Activated CD4-positive, alpha-beta T cell treated with anti-CD3 and anti-CD28 coated beads, Interleukin-2, amount 10 ng/mL, durations not matched to agents 7 days and 5 days (primary cell): ENCODE measurements around the gene TP53I13. TPM values are rescaled to one million over a fixed set of nuclear protein-coding genes. Genes with fewer than 3 reads are reported as not detected.

ENCODE experiments used
- CTCF ChIA-PET: fragments of 350-600 bp; sonication (Branson Sonifier 250); formaldehyde crosslinking; loops from one replicate; lab custom pipeline; 2021; ENCODE audit warnings: antibody characterized with exemption; lab: Charles Lee
- POLR2A ChIA-PET: fragments of 350-600 bp; sonication (Branson Sonifier 250); formaldehyde crosslinking; loops from one replicate; lab custom pipeline; 2021; ENCODE audit warnings: antibody characterized with exemption; lab: Charles Lee
- DNase-seq: peaks from one replicate; pipeline ENCODE4 v3.0.0-alpha.2; 2020
- H3K27ac Mint-ChIP-seq: one replicate; pipeline ENCODE4 v1.8.0; 2021; ENCODE audit warnings: mild to moderate bottlenecking, moderate library complexity, mixed read lengths
- H3K27me3 Mint-ChIP-seq: one replicate; pipeline ENCODE4 v1.8.0; 2021; ENCODE audit warnings: mixed read lengths
- H3K36me3 Mint-ChIP-seq: one replicate; pipeline ENCODE4 v1.8.0; 2021; ENCODE audit warnings: low read depth, mixed read lengths
- H3K4me1 Mint-ChIP-seq: one replicate; pipeline ENCODE4 v1.8.0; 2021; ENCODE audit warnings: mixed read lengths
- H3K4me3 Mint-ChIP-seq: one replicate; pipeline ENCODE4 v1.8.0; 2021; ENCODE audit warnings: mild to moderate bottlenecking, moderate library complexity, mixed read lengths
- H3K9me3 Mint-ChIP-seq: one replicate; pipeline ENCODE4 v1.8.0; 2021; ENCODE audit warnings: mixed read lengths
- total RNA-seq, 2 experiments: library from RNA; stranded (reverse); gene quantifications; one replicate each; pipeline ENCODE4 v1.2.3, GENCODE V29; 2021

Gene TP53I13
- total RNA-seq, 2 experiments from 2014 or later: 71.4 to 75.0 TPM

DNA sequence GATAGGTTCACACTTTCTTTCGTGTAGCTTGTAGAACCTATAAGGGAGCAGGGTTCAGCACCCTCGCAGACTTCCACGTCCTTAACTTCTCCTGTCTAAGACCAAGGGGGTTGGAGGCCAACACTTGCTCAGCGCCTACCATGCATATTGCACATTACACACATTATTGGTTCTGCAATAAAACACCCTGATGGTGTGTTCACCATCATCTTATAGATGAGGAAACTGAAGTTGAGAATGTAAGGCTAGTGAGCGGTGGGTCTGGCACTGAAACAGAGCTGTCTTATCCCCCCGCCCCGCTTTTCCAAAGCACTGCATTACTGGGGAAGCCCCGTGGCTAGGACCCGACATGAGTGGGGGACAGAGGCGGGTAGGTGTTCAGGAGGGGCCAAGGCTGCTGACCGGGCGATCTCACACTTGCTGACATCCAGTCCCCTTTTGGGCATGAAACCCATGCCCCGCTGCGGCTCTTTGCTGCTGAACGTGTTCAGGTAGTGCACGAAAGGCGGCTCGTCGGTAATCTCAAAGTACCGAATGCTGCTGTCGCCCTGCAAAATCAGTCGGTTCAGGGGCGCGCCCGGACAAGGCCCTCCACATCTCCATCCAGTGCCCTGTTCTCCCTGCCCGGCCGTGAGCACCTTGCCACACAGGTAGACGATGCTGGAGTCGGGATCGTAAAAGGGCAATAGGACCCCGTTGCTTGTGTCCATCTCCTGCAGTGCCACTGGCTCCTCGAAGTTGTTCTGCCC lies 48.0 kb downstream of the TP53I13 start:
- ChIA-PET CTCF (interaction anchor here (0.5 to 7.8 kb wide), 49 partner anchors 8 to 850 kb away, joined by 3 to 116 read pairs (median 5); partner anchors contain the start of genes ABHD15, ANKRD13B, SSH2 and TP53I13), POLR2A (interaction anchor here (0.6 to 1.1 kb wide), 5 partner anchors 24 to 313 kb away, joined by 3 to 5 read pairs (median 3); partner anchors contain the start of genes ANKRD13B and SSH2)
- H3K9me3 Mint-ChIP-seq: no peaks in the 10 kb centered on the region
- H3K4me3 Mint-ChIP-seq: peak overlapping the region; percentile 82
- DNase-seq: peak; percentile 18
- H3K27me3 Mint-ChIP-seq: peaks cover 8% of the 10 kb centered on the region
- H3K36me3 Mint-ChIP-seq: no peaks in the 10 kb centered on the region
- H3K27ac Mint-ChIP-seq: peak overlapping the region; percentile 92
- H3K4me1 Mint-ChIP-seq: peaks cover 46% of the 10 kb centered on the region

DNA sequence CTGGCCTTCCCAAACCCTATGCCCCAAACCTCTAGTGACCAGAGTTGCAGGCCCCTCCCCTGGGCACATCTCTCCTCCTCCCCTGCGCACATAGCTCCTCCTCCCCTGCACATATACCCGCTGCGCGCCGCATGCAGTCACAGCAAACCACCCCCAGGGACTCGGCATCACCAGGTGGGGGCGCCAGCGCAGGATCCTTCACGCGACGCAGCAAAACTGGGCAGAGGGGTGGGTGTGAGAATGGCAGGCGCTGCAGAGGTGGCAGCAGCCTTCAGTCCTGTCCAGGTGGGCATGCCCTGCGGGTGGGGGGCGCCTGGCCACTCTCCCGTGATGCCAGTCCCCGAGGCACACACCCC lies 48.6 kb downstream of the TP53I13 start:
- no peaks in the 10 kb centered on the region for H3K9me3 Mint-ChIP-seq
- peak; percentile 93 for DNase-seq
- H3K27ac Mint-ChIP-seq: peak overlapping the region; percentile 92
- H3K36me3 Mint-ChIP-seq: no peaks in the 10 kb centered on the region
- POLR2A ChIA-PET: interaction anchor here (0.6 to 1.1 kb wide), 5 partner anchors 25 to 313 kb away, joined by 3 to 5 read pairs (median 3); partner anchors contain the start of genes ANKRD13B and SSH2
- CTCF ChIA-PET: interaction anchor here (0.6 to 7.8 kb wide), 60 partner anchors 8 to 849 kb away, joined by 3 to 116 read pairs (median 5); partner anchors contain the start of genes ABHD15, ANKRD13B, MYO18A and SSH2
- peaks cover 51% of the 10 kb centered on the region for H3K4me1 Mint-ChIP-seq
- H3K4me3 Mint-ChIP-seq: peak overlapping the region; percentile 82
- H3K27me3 Mint-ChIP-seq: peaks cover 8% of the 10 kb centered on the region

DNA sequence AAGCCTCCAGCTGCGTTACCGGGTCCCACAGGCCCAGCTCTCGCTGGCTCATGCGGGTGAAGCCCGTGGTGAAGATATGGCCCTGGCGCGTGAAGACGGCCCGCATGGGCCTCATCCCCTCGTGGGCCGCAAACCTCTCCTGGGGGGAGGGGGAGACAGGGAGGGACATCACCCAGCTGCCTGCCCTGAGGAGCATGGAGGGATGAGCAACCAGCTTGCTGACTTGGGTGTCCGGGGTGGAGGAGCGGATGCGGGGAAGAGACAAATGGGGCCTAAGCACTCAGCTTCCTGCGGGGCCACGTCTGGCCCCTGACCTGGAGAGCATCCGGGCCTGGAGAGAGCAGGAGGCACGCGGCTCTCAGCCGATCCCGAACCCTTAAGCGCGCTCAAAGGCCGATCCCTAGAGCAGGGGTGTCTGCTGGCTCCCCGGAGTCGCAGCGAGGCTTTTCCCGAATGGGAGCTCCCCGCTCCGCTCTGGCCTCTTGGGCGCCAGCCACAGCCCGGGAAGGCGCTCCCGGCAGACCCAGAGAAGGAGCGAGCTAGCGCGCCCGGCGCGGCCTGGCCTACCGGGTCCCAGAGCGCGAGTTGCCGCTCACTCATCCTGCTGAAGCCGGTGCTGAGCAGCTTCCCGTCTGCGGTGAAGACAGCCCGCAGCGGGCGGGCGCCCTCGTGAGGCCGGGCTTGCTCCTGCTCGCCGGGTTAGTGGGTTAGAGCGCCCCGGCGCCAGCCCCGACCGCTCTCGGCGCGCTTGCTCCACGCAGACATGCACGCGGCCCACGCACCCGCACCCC lies 49.2 kb downstream of the TP53I13 start:
- Mint-ChIP-seq H3K27ac (peak overlapping the region; percentile 92), H3K27me3 (peaks cover 8% of the 10 kb centered on the region), H3K36me3 (no peaks in the 10 kb centered on the region), H3K9me3 (no peaks in the 10 kb centered on the region), H3K4me1 (peaks cover 54% of the 10 kb centered on the region), H3K4me3 (peak overlapping the region; percentile 82)
- ChIA-PET CTCF (interaction anchor here (0.6 to 7.8 kb wide), 61 partner anchors 7 to 856 kb away, joined by 3 to 116 read pairs (median 5); partner anchors contain the start of genes ABHD15, ANKRD13B, MYO18A and SSH2), POLR2A (interaction anchor here (0.6 to 1.1 kb wide), 5 partner anchors 26 to 312 kb away, joined by 3 to 7 read pairs (median 3); partner anchors contain the start of genes ANKRD13B and SSH2)
- DNase-seq: peak; percentile 89

DNA sequence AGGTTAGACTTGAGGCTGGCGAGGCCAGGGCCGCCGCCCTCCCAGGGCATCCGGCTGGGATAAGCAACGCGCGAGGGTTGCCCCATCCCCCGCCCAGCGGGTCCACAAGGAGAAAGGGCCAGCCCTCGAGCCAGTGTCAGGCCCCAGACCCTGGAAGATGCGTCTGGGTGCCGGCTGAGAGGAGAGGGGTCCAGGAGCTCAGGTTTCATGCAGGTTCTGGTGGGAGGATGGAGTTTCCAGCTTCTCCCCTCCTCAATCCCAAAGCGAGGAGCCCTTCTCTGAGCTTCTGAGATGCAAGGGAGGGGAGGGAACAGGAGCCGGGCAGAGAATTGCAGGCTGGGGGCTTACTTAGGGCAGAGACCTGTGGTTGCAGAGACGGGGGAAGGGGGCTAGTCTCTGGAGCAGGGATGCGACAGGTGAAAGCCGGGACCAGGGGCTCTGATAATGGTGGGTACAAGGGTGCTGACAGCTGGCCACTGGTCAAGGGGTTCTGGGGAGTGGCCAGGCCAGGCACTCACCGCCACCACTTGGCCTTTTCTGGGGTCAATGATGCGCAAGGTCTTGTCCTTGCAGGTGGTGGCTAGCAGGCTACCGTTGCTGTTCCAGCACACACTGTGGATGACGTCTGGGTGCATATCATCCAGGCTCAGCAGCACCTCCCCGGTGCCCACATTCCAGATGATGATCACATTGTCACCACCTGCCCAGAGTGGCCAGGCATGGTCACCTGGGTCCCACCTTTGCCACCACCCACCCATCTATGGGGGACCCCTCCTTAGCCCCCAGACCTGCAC lies 50.0 kb downstream of the TP53I13 start:
- Mint-ChIP-seq H3K27me3 (peaks cover 8% of the 10 kb centered on the region), H3K36me3 (peaks cover 4% of the 10 kb centered on the region), H3K9me3 (no peaks in the 10 kb centered on the region), H3K27ac (peak overlapping the region; percentile 60), H3K4me1 (peaks cover 60% of the 10 kb centered on the region), H3K4me3 (peak overlapping the region; percentile 13)
- no peak for DNase-seq
- CTCF ChIA-PET: interaction anchor here (0.6 to 7.8 kb wide), 42 partner anchors 8 to 1237 kb away, joined by 3 to 116 read pairs (median 6); partner anchors contain the start of genes ABHD15, ANKRD13B, SSH2 and TP53I13
- POLR2A ChIA-PET: interaction anchor here (0.6 kb wide), 1 partner anchor 169 kb away, joined by 7 read pairs; no protein-coding TSS in a partner anchor

DNA sequence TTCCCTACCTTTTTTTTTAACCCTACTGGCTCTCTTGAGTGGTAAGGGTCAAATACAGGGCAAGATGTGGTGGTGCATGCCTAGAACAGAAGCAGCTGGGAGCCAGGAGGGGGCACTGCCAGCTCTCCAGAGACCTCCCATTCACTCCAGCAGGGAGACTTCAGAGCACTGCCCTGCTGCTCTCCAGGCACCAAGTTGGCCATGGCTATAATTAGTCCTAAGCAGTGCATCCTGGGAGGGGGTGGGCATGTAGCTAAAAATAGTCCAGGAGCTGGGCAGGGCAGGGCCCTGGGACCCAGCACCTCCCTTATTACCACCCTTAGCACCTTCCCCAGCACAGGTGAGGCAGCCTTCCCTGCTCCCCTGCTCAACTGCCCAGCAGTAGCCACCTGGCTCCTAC lies 50.8 kb downstream of the TP53I13 start:
- POLR2A ChIA-PET: no interaction called here
- no peak overlapping the region for H3K4me3 Mint-ChIP-seq
- H3K27ac Mint-ChIP-seq: no peak overlapping the region
- CTCF ChIA-PET: interaction anchor here (2.0 to 7.8 kb wide), 6 partner anchors 12 to 33 kb away, joined by 5 to 116 read pairs (median 19); partner anchors contain the start of gene ANKRD13B
- H3K4me1 Mint-ChIP-seq: peaks cover 61% of the 10 kb centered on the region
- H3K27me3 Mint-ChIP-seq: peaks cover 8% of the 10 kb centered on the region
- H3K36me3 Mint-ChIP-seq: peaks cover 4% of the 10 kb centered on the region
- DNase-seq: no peak
- H3K9me3 Mint-ChIP-seq: no peaks in the 10 kb centered on the region

DNA sequence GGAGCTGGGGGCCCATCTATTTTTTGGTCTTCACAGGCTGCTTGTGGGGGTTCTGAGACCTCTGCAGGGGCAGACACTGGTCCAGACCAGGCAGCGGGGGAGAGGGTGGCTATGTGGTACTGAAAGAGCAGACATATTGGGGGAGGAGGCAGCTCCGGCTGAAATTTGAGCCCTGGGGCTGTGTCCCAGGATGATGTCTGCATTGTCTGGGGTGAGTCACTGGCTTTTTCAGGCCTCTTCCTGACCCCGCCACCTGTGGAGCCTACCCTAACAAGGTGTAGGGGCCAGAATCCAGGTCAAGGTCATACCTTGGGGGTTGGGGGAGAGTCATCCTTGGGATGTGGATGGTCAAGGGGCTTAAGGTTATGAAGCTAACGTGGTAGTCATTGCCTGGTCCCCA lies 51.8 kb downstream of the TP53I13 start:
- no peak overlapping the region for H3K27ac Mint-ChIP-seq
- POLR2A ChIA-PET: no interaction called here
- peaks cover 61% of the 10 kb centered on the region for H3K4me1 Mint-ChIP-seq
- no peak for DNase-seq
- no peaks in the 10 kb centered on the region for H3K9me3 Mint-ChIP-seq
- H3K36me3 Mint-ChIP-seq: peaks cover 7% of the 10 kb centered on the region
- CTCF ChIA-PET: interaction anchor here (2.1 to 7.8 kb wide), 2 partner anchors 11 to 27 kb away, joined by 6 to 116 read pairs; partner anchors contain the start of gene ANKRD13B
- H3K27me3 Mint-ChIP-seq: peaks cover 8% of the 10 kb centered on the region
- no peak overlapping the region for H3K4me3 Mint-ChIP-seq

DNA sequence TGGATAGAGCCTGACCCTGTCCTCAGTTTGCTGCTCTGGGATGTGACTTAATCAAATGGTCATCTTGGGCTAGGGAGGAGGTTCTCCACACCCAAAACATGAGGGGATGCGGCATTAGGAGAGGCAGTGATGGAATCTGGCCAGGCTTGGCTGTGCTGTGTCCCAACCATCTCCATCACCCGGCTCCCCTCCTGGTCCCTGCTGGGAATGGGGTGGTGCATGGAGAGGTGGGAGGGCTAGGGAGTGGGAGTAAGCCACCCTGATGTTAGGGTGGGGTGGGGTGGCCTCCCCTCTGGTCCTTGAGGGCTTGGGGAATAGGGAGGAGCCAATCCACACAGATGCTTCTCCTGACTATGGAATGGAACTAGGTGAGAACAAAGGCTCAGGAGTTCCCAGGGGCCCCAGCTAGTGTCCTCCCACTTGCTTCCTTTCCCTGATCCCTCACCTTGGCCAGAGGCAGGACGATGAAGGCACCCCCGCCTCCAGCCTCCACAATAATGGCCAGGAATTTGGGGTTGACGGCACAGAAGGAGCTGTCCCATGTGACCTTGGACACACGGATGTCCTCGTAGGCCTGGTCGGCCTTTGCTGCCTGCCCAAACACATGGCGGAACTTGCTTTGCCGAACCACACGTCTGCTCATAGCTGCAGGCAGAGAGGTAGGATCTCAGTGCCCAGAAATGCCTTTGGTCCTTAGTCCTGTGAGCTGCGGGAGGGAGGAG lies 52.4 kb downstream of the TP53I13 start:
- peaks cover 62% of the 10 kb centered on the region for H3K4me1 Mint-ChIP-seq
- DNase-seq: no peak
- H3K36me3 Mint-ChIP-seq: peaks cover 13% of the 10 kb centered on the region
- CTCF ChIA-PET: interaction anchor here (1.1 kb wide), 1 partner anchor 29 kb away, joined by 4 read pairs; no protein-coding TSS in a partner anchor
- POLR2A ChIA-PET: no interaction called here
- H3K4me3 Mint-ChIP-seq: peak overlapping the region; percentile 27
- H3K27ac Mint-ChIP-seq: no peak overlapping the region
- peaks cover 8% of the 10 kb centered on the region for H3K27me3 Mint-ChIP-seq
- H3K9me3 Mint-ChIP-seq: no peaks in the 10 kb centered on the region

DNA sequence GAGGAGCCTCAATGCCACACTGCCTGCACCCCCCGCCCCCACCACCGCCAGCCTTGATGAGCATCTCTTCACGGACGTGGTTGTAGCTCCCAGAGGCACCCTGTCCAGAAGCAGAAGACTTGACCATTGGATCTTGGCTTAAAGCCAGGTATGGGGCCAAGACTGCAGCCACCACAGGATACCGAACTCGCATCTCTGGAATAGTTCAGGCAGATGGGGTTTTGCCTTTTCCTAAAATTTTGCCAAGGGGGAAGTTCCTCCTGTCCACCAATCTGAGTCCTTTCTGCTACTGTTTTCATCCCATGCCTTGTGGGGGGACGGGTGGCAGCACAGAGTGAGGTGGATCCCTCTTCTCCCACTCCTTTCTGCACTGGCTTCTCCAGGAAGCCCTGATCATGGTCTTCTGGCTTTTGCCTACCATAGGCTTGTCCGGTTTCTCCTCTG lies 53.3 kb downstream of the TP53I13 start:
- peaks cover 2% of the 10 kb centered on the region for H3K27me3 Mint-ChIP-seq
- H3K4me3 Mint-ChIP-seq: peak overlapping the region; percentile 70
- no peak for DNase-seq
- H3K4me1 Mint-ChIP-seq: peaks cover 59% of the 10 kb centered on the region
- CTCF ChIA-PET: interaction anchor here (1.1 kb wide), 1 partner anchor 30 kb away, joined by 4 read pairs; no protein-coding TSS in a partner anchor
- POLR2A ChIA-PET: no interaction called here
- peak overlapping the region; percentile 22 for H3K27ac Mint-ChIP-seq
- H3K9me3 Mint-ChIP-seq: no peaks in the 10 kb centered on the region
- peaks cover 15% of the 10 kb centered on the region for H3K36me3 Mint-ChIP-seq

Other genes with a start within 250 kb of the TP53I13 start
- 10 to 100 TPM; 46.5 to 47.7 TPM for gene TAOK1, start 178.3 kb upstream of the TP53I13 start, total RNA-seq
- gene ABHD15, start 1.7 kb upstream of the TP53I13 start, total RNA-seq: 10 to 100 TPM; 16.9 to 18.0 TPM
- 100 to 1,000 TPM; 107 TPM for gene GIT1, start 20.9 kb downstream of the TP53I13 start, total RNA-seq
- gene ANKRD13B, start 24.4 kb downstream of the TP53I13 start, total RNA-seq: 10 to 100 TPM; 12.3 to 12.8 TPM
- 1 to 10 TPM; 2.4 to 3.1 TPM for gene CORO6, start 54.2 kb downstream of the TP53I13 start, total RNA-seq